Uterus (tissue), 2 donors: ENCODE data around the gene ALG12.

ENCODE experiments used
- POLR2A ChIP-seq, 2 donors: fragments of 450-650 bp; IDR thresholded peaks; one replicate each; pipeline ENCODE4 v1.6.1; 2016; ENCODE audit warnings: antibody characterized with exemption in 2 of 2, mild to moderate bottlenecking in 1 of 2, moderate library complexity in 1 of 2
- TF ChIP-seq, protein P1 (sequence below), 4 experiments: fragments of 200-600 bp in 2 of 4; fragments of 450-650 bp in 2 of 4; sonication (generic) in 2 of 4; IDR thresholded peaks; one replicate each; pipeline ENCODE4 v1.5.1; 2016 to 2019; ENCODE audit warnings: antibody characterized with exemption in 4 of 4, mild to moderate bottlenecking in 2 of 4, moderate library complexity in 1 of 4

DNA sequence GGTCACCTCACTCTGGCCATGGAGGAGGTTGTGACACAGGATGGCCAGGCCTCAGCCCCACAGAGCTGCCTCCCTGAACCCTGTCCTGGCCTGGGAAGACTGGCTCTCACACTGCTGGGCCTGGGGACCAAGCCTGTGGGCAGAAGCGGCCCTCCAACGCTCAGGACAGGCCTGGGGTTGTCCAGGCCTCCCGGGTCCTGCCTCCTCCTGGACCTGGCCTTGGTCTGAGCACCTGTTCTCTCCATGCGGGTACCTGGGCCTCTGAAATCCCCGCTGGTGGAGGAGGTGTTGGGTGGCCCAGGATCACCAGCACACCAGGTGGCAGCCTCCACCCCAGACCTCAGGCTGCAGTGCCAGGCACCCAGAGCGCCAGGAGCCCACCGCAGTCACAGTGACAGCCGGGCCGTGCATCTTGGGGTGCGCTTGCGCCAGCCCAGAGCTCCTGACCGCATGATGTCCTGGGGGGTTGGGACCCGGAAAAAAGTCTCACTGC, 26.2 kb upstream of the ALG12 start:
- TF ChIP-seq, protein P1, sequence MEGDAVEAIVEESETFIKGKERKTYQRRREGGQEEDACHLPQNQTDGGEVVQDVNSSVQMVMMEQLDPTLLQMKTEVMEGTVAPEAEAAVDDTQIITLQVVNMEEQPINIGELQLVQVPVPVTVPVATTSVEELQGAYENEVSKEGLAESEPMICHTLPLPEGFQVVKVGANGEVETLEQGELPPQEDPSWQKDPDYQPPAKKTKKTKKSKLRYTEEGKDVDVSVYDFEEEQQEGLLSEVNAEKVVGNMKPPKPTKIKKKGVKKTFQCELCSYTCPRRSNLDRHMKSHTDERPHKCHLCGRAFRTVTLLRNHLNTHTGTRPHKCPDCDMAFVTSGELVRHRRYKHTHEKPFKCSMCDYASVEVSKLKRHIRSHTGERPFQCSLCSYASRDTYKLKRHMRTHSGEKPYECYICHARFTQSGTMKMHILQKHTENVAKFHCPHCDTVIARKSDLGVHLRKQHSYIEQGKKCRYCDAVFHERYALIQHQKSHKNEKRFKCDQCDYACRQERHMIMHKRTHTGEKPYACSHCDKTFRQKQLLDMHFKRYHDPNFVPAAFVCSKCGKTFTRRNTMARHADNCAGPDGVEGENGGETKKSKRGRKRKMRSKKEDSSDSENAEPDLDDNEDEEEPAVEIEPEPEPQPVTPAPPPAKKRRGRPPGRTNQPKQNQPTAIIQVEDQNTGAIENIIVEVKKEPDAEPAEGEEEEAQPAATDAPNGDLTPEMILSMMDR (IDR thresholded peaks at IDR 0.05), result no peak
- no peak for TF ChIP-seq POLR2A (IDR thresholded peaks at IDR 0.05)
